Keratinocyte (primary cell): Measurements from ENCODE around the gene RITA1.

Source experiments
- EZH2 ChIP-seq: IDR thresholded peaks from one replicate; pipeline ENCODE4 v1.6.1; 2012; ENCODE audit warnings: inconsistent platforms, mild to moderate bottlenecking, low read length, moderate library complexity
- TF ChIP-seq, protein P1 (sequence below), 3 experiments: IDR thresholded peaks in 1 of 3; conservative IDR thresholded peaks in 1 of 3; optimal IDR thresholded peaks in 1 of 3; 2 replicates in 2 of 3; 3 replicates in 1 of 3; pipeline versions ENCODE3 to v1.5.1; 2011; ENCODE audit warnings: low read length in 3 of 3, mild to moderate bottlenecking in 3 of 3, moderate library complexity in 2 of 3, control low read depth in 1 of 3, inconsistent platforms in 1 of 3; ENCODE audit not compliant: insufficient read depth in 2 of 3; ENCODE audit errors: extremely low read depth in 1 of 3

- TF ChIP-seq, protein P1, sequence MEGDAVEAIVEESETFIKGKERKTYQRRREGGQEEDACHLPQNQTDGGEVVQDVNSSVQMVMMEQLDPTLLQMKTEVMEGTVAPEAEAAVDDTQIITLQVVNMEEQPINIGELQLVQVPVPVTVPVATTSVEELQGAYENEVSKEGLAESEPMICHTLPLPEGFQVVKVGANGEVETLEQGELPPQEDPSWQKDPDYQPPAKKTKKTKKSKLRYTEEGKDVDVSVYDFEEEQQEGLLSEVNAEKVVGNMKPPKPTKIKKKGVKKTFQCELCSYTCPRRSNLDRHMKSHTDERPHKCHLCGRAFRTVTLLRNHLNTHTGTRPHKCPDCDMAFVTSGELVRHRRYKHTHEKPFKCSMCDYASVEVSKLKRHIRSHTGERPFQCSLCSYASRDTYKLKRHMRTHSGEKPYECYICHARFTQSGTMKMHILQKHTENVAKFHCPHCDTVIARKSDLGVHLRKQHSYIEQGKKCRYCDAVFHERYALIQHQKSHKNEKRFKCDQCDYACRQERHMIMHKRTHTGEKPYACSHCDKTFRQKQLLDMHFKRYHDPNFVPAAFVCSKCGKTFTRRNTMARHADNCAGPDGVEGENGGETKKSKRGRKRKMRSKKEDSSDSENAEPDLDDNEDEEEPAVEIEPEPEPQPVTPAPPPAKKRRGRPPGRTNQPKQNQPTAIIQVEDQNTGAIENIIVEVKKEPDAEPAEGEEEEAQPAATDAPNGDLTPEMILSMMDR (optimal IDR thresholded peaks at IDR 0.05 in 1 of 3, IDR thresholded peaks at IDR 0.05 in 1 of 3, conservative IDR thresholded peaks at IDR 0.05 in 1 of 3; ENCODE audit: extremely low read depth in 1 of 3, insufficient read depth in 2 of 3, low read length in 3 of 3): no peak
- peak; percentile 18 for TF ChIP-seq EZH2
Measured at GRCh38 chr12:113154351-113154973, 31.1 kb upstream of the RITA1 start.
